Measurements from ENCODE around the gene YEATS2.
A peak's percentile ranks its signal among the peaks of the same experiment; 100 is the strongest.

Gene YEATS2

DNA sequence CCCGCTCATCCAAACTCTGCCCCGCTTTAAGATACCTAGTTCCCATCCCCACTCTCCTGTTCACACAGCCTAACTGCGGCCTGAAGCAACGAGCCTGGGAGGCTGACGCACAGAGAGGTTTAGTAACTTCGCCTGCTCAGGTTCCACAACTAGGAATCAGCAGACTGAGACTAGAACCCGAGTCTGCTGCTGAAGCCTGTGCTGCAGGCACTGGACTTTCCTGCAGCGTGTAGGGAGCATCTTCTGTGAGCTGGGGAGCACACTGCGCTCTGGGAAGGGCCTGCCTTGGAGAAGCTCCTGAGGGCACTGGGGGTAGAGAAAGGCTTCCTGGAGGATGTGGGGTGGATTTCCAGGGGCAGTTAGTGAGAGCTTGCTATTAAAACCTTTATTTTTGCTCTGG lies 132.6 kb downstream of the YEATS2 start:
- no peak for DNase-seq
- Histone ChIP-seq H3K36me3 (replicated peaks) (peaks cover 21% of the 10 kb centered on the region), H3K4me3 (ENCODE audit: low read depth, low read length) (no peak overlapping the region), H3K27ac (no peak overlapping the region), H3K27me3 (replicated peaks) (no peaks in the 10 kb centered on the region)
- TF ChIP-seq, protein P1, sequence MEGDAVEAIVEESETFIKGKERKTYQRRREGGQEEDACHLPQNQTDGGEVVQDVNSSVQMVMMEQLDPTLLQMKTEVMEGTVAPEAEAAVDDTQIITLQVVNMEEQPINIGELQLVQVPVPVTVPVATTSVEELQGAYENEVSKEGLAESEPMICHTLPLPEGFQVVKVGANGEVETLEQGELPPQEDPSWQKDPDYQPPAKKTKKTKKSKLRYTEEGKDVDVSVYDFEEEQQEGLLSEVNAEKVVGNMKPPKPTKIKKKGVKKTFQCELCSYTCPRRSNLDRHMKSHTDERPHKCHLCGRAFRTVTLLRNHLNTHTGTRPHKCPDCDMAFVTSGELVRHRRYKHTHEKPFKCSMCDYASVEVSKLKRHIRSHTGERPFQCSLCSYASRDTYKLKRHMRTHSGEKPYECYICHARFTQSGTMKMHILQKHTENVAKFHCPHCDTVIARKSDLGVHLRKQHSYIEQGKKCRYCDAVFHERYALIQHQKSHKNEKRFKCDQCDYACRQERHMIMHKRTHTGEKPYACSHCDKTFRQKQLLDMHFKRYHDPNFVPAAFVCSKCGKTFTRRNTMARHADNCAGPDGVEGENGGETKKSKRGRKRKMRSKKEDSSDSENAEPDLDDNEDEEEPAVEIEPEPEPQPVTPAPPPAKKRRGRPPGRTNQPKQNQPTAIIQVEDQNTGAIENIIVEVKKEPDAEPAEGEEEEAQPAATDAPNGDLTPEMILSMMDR (IDR thresholded peaks at IDR 0.05; ENCODE audit: low read depth, low read length, missing control alignments) = no peak
- in situ Hi-C loops (cut with HindIII; ENCODE audit: low pct_ligation_motif_present, low sequenced_read_pairs) = no loop called here

DNA sequence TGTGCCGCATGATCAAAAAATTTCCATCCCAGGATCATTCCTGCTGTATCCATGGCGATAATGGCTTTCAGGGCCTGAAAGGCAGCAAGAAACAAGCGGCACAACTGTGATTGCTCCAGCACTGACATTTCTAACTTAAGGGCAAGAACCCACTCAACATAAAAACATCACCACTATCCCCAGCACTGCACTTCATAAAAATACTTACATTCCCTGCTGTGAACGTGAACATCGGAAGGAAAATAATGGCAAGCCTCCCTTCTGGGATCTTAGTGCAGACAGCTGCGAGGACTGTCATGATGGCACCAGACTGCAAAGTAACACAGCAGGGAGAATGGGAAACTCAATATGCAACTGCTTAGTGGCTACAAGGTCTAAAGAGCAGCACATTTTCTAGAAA lies 135.9 kb downstream of the YEATS2 start:
- TF ChIP-seq, protein P1 (IDR thresholded peaks at IDR 0.05; ENCODE audit: low read depth, low read length, missing control alignments) = no peak
- in situ Hi-C loops (cut with HindIII; ENCODE audit: low pct_ligation_motif_present, low sequenced_read_pairs) = no loop called here
- no peak for DNase-seq
- H3K27me3 ChIP-seq (replicated peaks) = no peaks in the 10 kb centered on the region
- no peak overlapping the region for H3K4me3 ChIP-seq (ENCODE audit: low read depth, low read length)
- H3K36me3 ChIP-seq (replicated peaks) = peaks cover 30% of the 10 kb centered on the region
- H3K27ac ChIP-seq = no peak overlapping the region

DNA sequence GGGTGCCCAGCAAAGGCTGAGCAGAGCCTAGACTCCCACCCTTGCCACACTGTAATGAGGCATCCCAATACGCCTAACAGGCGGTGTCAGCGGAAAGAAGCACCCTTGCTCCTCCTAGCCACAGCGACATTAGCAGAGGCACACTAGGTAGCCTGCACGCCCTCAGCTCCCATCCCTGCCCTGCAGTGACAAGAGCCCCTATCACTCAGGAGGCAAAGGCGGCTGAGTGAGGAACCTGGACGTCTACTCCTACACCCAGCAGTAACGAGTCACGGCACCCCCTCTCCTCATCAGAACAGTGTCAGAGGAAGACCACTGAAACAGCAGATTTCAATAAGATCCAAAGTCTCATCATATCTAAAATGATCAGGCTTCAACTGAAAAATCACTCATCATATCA lies 139.8 kb downstream of the YEATS2 start:
- no peak overlapping the region for H3K4me3 ChIP-seq (ENCODE audit: low read depth, low read length)
- no peak for DNase-seq
- in situ Hi-C loops (cut with HindIII; ENCODE audit: low pct_ligation_motif_present, low sequenced_read_pairs) = no loop called here
- no peak overlapping the region for H3K27ac ChIP-seq
- no peaks in the 10 kb centered on the region for H3K27me3 ChIP-seq (replicated peaks)
- TF ChIP-seq, protein P1 (IDR thresholded peaks at IDR 0.05; ENCODE audit: low read depth, low read length, missing control alignments) = no peak
- H3K36me3 ChIP-seq (replicated peaks) = peaks cover 37% of the 10 kb centered on the region

DNA sequence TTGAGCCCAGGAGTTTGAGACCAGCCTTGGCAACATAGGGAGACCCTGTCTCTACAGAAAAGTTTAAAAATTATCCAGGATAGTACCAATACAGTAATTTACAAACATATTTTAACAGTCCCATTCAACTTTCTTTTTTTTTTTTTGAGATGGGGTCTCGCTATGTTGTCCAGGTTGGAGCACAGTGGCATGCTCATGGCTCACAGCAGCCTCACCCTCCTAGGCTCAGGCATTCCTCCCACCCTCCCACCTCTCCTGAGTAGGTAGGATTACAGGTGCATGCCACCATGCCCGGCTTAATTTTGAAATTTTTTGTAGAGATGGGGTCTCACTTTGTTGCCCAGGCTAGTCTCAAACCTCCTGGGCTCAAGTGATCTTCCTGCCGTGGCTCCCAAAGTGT lies 140.3 kb downstream of the YEATS2 start:
- H3K27ac ChIP-seq = no peak overlapping the region
- H3K36me3 ChIP-seq (replicated peaks) = peaks cover 35% of the 10 kb centered on the region
- H3K4me3 ChIP-seq (ENCODE audit: low read depth, low read length) = no peak overlapping the region
- TF ChIP-seq, protein P1 (IDR thresholded peaks at IDR 0.05; ENCODE audit: low read depth, low read length, missing control alignments) = no peak
- H3K27me3 ChIP-seq (replicated peaks) = no peaks in the 10 kb centered on the region
- in situ Hi-C loops (cut with HindIII; ENCODE audit: low pct_ligation_motif_present, low sequenced_read_pairs) = no loop called here
- no peak for DNase-seq

DNA sequence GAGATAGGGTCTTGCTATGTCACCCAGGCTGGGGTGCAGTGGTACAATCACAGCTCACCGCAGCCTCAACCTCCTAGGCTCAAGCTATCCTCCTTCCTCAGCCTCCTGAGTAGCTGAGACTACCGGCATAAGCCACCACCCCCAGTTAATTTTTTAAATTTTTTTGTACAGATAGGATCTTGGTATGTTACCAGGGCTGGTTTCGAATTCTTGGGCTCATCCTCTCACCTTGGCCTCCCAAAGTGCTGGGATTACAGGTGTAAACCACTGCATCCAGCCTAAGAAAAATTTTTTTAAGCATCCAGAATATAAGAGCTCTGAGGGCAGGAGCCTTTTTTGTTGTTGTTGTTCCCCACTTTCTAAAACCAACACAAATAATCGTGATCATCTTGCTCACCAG lies 142.2 kb downstream of the YEATS2 start:
- TF ChIP-seq, protein P1 (IDR thresholded peaks at IDR 0.05; ENCODE audit: low read depth, low read length, missing control alignments) = no peak
- in situ Hi-C loops (cut with HindIII; ENCODE audit: low pct_ligation_motif_present, low sequenced_read_pairs) = no loop called here
- no peak for DNase-seq
- peaks cover 37% of the 10 kb centered on the region for H3K36me3 ChIP-seq (replicated peaks)
- no peak overlapping the region for H3K27ac ChIP-seq
- no peaks in the 10 kb centered on the region for H3K27me3 ChIP-seq (replicated peaks)
- H3K4me3 ChIP-seq (ENCODE audit: low read depth, low read length) = no peak overlapping the region

DNA sequence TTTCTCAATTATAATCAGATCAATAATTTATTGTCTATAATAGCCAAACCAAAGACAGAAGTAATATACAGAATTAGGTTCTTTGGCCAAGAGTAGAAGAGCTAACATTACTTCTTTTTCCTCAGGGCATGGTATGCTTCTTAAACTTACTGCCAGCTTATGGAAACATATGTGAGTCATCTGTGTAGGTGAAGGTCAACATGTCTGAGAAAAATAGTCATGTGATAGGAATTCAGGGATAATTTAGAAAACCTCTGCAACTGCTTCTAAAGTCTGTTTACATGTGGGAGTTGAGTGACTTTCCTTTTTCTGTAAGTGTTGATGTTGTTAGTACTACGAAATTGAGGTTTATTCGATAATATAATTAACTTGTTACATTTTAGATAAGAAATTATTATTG lies 147.0 kb downstream of the YEATS2 start:
- in situ Hi-C loops (cut with HindIII; ENCODE audit: low pct_ligation_motif_present, low sequenced_read_pairs) = no loop called here
- peak overlapping the region; percentile 7 for H3K27ac ChIP-seq
- no peaks in the 10 kb centered on the region for H3K27me3 ChIP-seq (replicated peaks)
- H3K36me3 ChIP-seq (replicated peaks) = peaks cover 28% of the 10 kb centered on the region
- DNase-seq = peak; percentile 36
- TF ChIP-seq, protein P1 (IDR thresholded peaks at IDR 0.05; ENCODE audit: low read depth, low read length, missing control alignments) = no peak
- no peak overlapping the region for H3K4me3 ChIP-seq (ENCODE audit: low read depth, low read length)
